Esophagus muscularis mucosa (tissue), 4 donors: Measurements from ENCODE around the gene FAM181A. TPM values are rescaled to one million over a fixed set of nuclear protein-coding genes. Genes with fewer than 3 reads are reported as not detected.

Source experiments
- DNase-seq: peaks from one replicate; pipeline ENCODE4 v3.0.0-alpha.2; 2017; ENCODE audit errors: extremely low spot score
- H3K27ac ChIP-seq, 4 donors: fragments of 200-600 bp; sonication (generic); replicated peaks in 1 of 4; 1 replicate in 3 of 4; 2 replicates in 1 of 4; pipeline ENCODE4 v1.5.1; 2016 to 2019; ENCODE audit warnings: mild to moderate bottlenecking in 1 of 4
- H3K27me3 ChIP-seq, 4 donors: fragments of 200-600 bp; sonication (generic); one replicate each; pipeline versions ENCODE4 v1.5.1 to v1.6.0; 2016 to 2019
- H3K36me3 ChIP-seq, 4 donors: fragments of 200-600 bp; sonication (generic); one replicate each; pipeline ENCODE4 v1.5.1; 2016 to 2019
- H3K4me1 ChIP-seq, 4 donors: fragments of 200-600 bp; sonication (generic); one replicate each; pipeline ENCODE4 v1.5.1; 2016 to 2019
- H3K4me3 ChIP-seq, 4 donors: fragments of 200-600 bp; sonication (generic); 1 replicate in 2 of 4; 2 replicates in 2 of 4; pipeline ENCODE4 v1.5.1; 2016 to 2019; ENCODE audit warnings: mild to moderate bottlenecking in 4 of 4, moderate library complexity in 1 of 4
- H3K9me3 ChIP-seq, 4 donors: fragments of 200-600 bp; sonication (generic); 1 replicate in 3 of 4; 2 replicates in 1 of 4; pipeline ENCODE4 v1.5.1; 2016 to 2019
- EP300 ChIP-seq: sonication (generic); formaldehyde crosslinking; IDR thresholded peaks from one replicate; pipeline ENCODE4 v1.6.1; 2017; ENCODE audit warnings: antibody characterized with exemption
- POLR2A ChIP-seq: fragments of 450-650 bp; IDR thresholded peaks from one replicate; pipeline ENCODE4 v1.6.1; 2017; ENCODE audit warnings: antibody characterized with exemption, moderate library complexity, mild to moderate bottlenecking, low read depth
- POLR2AphosphoS5 ChIP-seq, 2 donors: sonication (generic); formaldehyde crosslinking; IDR thresholded peaks; one replicate each; pipeline ENCODE4 v1.6.1; 2017; ENCODE audit warnings: antibody characterized with exemption in 2 of 2
- WGBS: methylation state at CpG from one replicate; pipeline ENCODE4 v1.1.5; 2018; 5-methylcytosine and 5-hydroxymethylcytosine counted together
- intact Hi-C: fragments of 100-400 bp; cut with DNase I; formaldehyde crosslinking; loops from one replicate; pipeline ENCODE4 v1.15.1; 2023
- total RNA-seq, 4 donors: library from RNA; depleted of rRNA; stranded (reverse); fragments of >200 nt; gene quantifications; one replicate each; pipeline versions ENCODE4 v1.1.0 to v1.2.1, GENCODE V29; 2016
- TF ChIP-seq, protein P1 (sequence below), 3 experiments: fragments of 200-600 bp in 2 of 3; fragments of 450-650 bp in 1 of 3; sonication (generic) in 2 of 3; IDR thresholded peaks; one replicate each; pipeline ENCODE4 v1.5.1; 2017 to 2019; ENCODE audit warnings: antibody characterized with exemption in 3 of 3, mild to moderate bottlenecking in 2 of 3, moderate library complexity in 1 of 3

FAM181A gene
- total RNA-seq, 4 donors from 2014 or later: not detected

DNA sequence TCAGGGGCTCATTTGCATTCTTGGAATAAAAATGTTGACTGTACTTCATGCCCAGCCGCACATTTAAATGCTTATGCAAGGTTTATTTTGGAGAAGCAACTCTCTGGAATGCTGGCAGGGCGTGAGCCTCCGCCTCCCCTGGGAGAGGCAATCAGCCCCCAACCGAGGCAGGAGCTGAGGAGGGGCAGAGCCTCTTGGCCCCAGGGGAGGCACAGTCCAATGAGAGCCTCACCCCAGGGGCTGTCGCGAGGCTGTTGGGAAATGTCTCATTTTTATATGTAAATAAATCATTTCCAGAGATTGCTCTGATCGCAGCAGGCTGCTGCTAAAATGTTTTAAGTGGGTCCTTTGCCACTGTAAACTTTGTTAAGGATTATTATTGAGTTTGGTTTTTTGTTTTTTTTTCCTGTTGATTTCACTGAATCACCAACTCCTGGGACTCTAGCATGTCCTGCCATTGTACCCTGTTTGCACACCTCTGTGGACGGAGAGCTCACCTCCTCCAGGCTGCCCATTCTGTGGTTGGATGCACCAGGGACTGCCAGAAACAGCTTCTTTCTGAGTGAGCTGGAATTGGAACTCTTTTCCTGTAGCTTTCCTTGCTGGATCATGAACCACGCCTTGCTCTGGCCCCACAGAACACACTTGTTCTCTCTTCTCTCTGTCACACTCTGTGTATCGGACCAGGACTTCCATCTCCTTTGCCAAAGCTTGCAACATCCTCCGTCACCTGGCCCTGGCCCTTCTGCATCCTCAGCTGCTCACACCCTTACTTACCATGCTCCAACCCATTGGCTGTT lies 46.9 kb upstream of the FAM181A start:
- no peak for TF ChIP-seq EP300
- no peak for TF ChIP-seq POLR2AphosphoS5 (IDR thresholded peaks at IDR 0.05)
- no peak for TF ChIP-seq POLR2A
- TF ChIP-seq, protein P1, sequence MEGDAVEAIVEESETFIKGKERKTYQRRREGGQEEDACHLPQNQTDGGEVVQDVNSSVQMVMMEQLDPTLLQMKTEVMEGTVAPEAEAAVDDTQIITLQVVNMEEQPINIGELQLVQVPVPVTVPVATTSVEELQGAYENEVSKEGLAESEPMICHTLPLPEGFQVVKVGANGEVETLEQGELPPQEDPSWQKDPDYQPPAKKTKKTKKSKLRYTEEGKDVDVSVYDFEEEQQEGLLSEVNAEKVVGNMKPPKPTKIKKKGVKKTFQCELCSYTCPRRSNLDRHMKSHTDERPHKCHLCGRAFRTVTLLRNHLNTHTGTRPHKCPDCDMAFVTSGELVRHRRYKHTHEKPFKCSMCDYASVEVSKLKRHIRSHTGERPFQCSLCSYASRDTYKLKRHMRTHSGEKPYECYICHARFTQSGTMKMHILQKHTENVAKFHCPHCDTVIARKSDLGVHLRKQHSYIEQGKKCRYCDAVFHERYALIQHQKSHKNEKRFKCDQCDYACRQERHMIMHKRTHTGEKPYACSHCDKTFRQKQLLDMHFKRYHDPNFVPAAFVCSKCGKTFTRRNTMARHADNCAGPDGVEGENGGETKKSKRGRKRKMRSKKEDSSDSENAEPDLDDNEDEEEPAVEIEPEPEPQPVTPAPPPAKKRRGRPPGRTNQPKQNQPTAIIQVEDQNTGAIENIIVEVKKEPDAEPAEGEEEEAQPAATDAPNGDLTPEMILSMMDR (IDR thresholded peaks at IDR 0.05): no peak
- Histone ChIP-seq H3K4me1 (peaks cover 6 to 16% (median 14%) of the 10 kb centered on the region in 4 donors), H3K36me3 (no peaks in the 10 kb centered on the region), H3K4me3 (peak overlapping the region; percentile 7 to 42 (median 27)), H3K27ac (no peak overlapping the region), H3K9me3 (no peaks in the 10 kb centered on the region), H3K27me3 (no peaks in the 10 kb centered on the region)
- intact Hi-C loops: no loop called here
- 40% methylated on average over 8 of the region's 11 CpGs for WGBS
- DNase-seq: no peak

DNA sequence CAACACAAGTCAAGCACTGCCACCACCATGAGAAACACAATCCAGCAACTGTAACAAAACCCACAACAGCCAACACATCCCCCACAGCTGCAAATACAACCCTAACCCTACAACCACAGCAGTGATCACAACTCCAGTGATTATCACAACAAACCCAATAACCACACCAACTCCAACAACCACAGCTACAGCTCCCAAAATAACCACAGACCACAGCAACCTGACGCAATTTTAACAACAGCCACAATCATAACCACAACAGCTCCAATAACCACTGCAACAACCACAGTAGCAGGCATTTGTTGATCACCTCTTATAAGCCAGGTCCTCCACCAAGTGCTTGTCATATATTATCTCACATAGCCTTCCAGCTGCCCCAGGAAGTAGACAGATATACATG lies 42.2 kb upstream of the FAM181A start:
- intact Hi-C loops: no loop called here
- Histone ChIP-seq H3K27me3 (no peaks in the 10 kb centered on the region), H3K27ac (no peak overlapping the region), H3K36me3 (no peaks in the 10 kb centered on the region), H3K9me3 (no peaks in the 10 kb centered on the region), H3K4me1 (peaks cover 2 to 11% (median 7%) of the 10 kb centered on the region in 4 donors), H3K4me3 (no peak overlapping the region)
- DNase-seq: no peak
- TF ChIP-seq POLR2A (no peak), POLR2AphosphoS5 (IDR thresholded peaks at IDR 0.05) (no peak), EP300 (no peak)
- TF ChIP-seq, protein P1 (IDR thresholded peaks at IDR 0.05): no peak
- 81% methylated on average over 1 of the region's 1 CpG for WGBS

DNA sequence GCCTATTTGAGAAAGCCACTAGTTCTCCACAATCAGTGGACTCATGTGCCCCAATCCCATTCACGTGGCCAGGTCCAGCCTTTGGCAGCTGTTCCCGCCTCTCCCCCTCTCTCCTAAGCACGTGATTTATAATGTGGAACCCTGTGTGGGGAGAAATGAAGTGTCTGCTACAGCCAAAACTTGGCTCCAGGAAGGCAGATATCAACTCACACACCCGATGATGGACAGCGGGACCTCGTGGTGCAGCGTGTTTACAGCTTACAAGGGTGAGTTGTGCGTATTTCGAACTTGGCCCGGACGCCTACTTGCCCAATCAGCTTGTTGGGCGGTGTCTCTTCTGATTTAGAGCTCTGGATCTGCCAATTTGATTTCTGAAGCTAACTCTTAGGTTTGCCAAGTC lies 38.1 kb upstream of the FAM181A start:
- no peak overlapping the region for H3K4me3 ChIP-seq
- no peaks in the 10 kb centered on the region for H3K27me3 ChIP-seq
- DNase-seq: no peak
- no peaks in the 10 kb centered on the region for H3K36me3 ChIP-seq
- H3K27ac ChIP-seq: no peak overlapping the region
- 62% methylated on average over 12 of the region's 12 CpGs for WGBS
- H3K9me3 ChIP-seq: no peaks in the 10 kb centered on the region
- TF ChIP-seq, protein P1 (IDR thresholded peaks at IDR 0.05): no peak
- TF ChIP-seq POLR2AphosphoS5 (IDR thresholded peaks at IDR 0.05) (no peak), EP300 (no peak), POLR2A (no peak)
- intact Hi-C loops: no loop called here
- H3K4me1 ChIP-seq: peaks cover 12 to 20% (median 15%) of the 10 kb centered on the region in 4 donors

- no peaks in the 10 kb centered on the region for H3K36me3 ChIP-seq
- 66% methylated on average over 4 of the region's 9 CpGs for WGBS
- H3K4me1 ChIP-seq: peaks cover 12 to 21% (median 17%) of the 10 kb centered on the region in 4 donors
- intact Hi-C loops: loop anchor here (5.0 kb wide), 1 partner anchor 103 kb away; the partner anchor contains the start of gene PRIMA1
- TF ChIP-seq, protein P1 (IDR thresholded peaks at IDR 0.05): no peak
- TF ChIP-seq EP300 (no peak), POLR2A (no peak)
- H3K27me3 ChIP-seq: no peaks in the 10 kb centered on the region
- no peak for DNase-seq
- H3K4me3 ChIP-seq: no peak overlapping the region
- H3K9me3 ChIP-seq: no peaks in the 10 kb centered on the region
- H3K27ac ChIP-seq: no peak overlapping the region
Measured at GRCh38 chr14:93889739-93890483, 37.2 kb upstream of the FAM181A start.
